Vagina (tissue), 2 donors: ENCODE data around the gene NRXN2.

Experiments
- POLR2A ChIP-seq, 2 donors: fragments of 450-650 bp; IDR thresholded peaks; one replicate each; pipeline ENCODE4 v1.6.1; 2017; ENCODE audit warnings: antibody characterized with exemption in 2 of 2, mild to moderate bottlenecking in 2 of 2, moderate library complexity in 2 of 2
- POLR2AphosphoS5 ChIP-seq, 2 donors: sonication (generic); formaldehyde crosslinking; IDR thresholded peaks; one replicate each; pipeline ENCODE4 v1.9.0; 2017; ENCODE audit warnings: antibody characterized with exemption in 2 of 2, mild to moderate bottlenecking in 2 of 2, low read depth in 1 of 2; ENCODE audit not compliant: insufficient read depth in 1 of 2
- TF ChIP-seq, protein P1 (sequence below), 3 experiments: fragments of 450-650 bp in 2 of 3; fragments of 200-600 bp in 1 of 3; sonication (generic) in 1 of 3; IDR thresholded peaks; one replicate each; pipeline ENCODE4 v1.5.1; 2017 to 2019; ENCODE audit warnings: antibody characterized with exemption in 3 of 3, mild to moderate bottlenecking in 2 of 3, moderate library complexity in 2 of 3

DNA sequence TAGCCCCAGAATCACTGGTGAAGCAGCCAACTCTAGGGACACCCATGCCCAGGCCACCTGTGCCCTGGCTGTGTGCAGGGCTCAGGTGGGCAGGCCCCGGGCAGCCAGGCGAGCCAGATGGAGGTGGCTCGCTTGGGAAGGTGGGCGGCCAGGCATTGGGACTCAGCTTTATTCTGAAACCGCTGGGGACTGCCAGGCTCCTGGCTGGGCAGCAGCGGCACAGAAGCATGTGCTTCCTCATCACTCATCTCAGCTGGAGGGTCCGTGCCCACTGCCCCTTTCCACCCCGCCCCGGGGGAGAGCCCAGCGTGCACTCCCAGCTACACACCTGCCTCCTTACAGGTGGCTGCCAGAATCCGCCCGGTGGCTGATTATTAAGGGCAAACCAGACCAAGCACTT lies 159.0 kb downstream of the NRXN2 start:
- TF ChIP-seq, protein P1, sequence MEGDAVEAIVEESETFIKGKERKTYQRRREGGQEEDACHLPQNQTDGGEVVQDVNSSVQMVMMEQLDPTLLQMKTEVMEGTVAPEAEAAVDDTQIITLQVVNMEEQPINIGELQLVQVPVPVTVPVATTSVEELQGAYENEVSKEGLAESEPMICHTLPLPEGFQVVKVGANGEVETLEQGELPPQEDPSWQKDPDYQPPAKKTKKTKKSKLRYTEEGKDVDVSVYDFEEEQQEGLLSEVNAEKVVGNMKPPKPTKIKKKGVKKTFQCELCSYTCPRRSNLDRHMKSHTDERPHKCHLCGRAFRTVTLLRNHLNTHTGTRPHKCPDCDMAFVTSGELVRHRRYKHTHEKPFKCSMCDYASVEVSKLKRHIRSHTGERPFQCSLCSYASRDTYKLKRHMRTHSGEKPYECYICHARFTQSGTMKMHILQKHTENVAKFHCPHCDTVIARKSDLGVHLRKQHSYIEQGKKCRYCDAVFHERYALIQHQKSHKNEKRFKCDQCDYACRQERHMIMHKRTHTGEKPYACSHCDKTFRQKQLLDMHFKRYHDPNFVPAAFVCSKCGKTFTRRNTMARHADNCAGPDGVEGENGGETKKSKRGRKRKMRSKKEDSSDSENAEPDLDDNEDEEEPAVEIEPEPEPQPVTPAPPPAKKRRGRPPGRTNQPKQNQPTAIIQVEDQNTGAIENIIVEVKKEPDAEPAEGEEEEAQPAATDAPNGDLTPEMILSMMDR (IDR thresholded peaks at IDR 0.05): no peak
- TF ChIP-seq POLR2A (IDR thresholded peaks at IDR 0.05): no peak
- TF ChIP-seq POLR2AphosphoS5 (IDR thresholded peaks at IDR 0.05; ENCODE audit: insufficient read depth in 1 of 2, low read depth in 1 of 2): no peak
